ENCODE measurements around the gene EDN2.

EDN2 gene

GRCh38 chr1:41446851-41447610, 37.5 kb downstream of the EDN2 start:
- CTCF ChIA-PET, result interaction anchor here (1.1 to 3.0 kb wide), 2 partner anchors 10 to 14 kb away, joined by 4 to 13 read pairs; no protein-coding TSS in a partner anchor

GRCh38 chr1:41444785-41445184, 39.7 kb downstream of the EDN2 start:
- H3K27ac ChIP-seq (ENCODE audit: insufficient read depth in 1 of 2, low read depth in 1 of 2, low read length in 2 of 2, poor library complexity in 1 of 2, severe bottlenecking in 2 of 2), result no peak overlapping the region
- no peaks in the 10 kb centered on the region for H3K27me3 ChIP-seq (replicated peaks in 2 of 5; ENCODE audit: control insufficient read depth in 4 of 5, insufficient read depth in 5 of 5, low read length in 4 of 5)
- H3K4me1 ChIP-seq (ENCODE audit: control extremely low read depth in 1 of 4, control insufficient read depth in 4 of 4, insufficient read depth in 4 of 4, low read length in 3 of 4), result no peaks in the 10 kb centered on the region
- POLR2A ChIA-PET, result no interaction called here
- CTCF ChIA-PET, result interaction anchor here (1.3 to 2.4 kb wide), 2 partner anchors 11 to 15 kb away, joined by 3 to 15 read pairs; no protein-coding TSS in a partner anchor
- peaks cover 0 to 11% (median 7%) of the 10 kb centered on the region in 5 experiments for H3K9me3 ChIP-seq (ENCODE audit: control extremely low read depth in 1 of 5, control insufficient read depth in 4 of 5, insufficient read depth in 2 of 5, low read depth in 1 of 5, low read length in 4 of 5)
- DNase-seq, result no peak
- no peak overlapping the region for H3K4me3 ChIP-seq (ENCODE audit: control insufficient read depth in 1 of 7, extremely low read depth in 1 of 7, insufficient read depth in 4 of 7, low read depth in 2 of 7, low read length in 6 of 7)
- H3K36me3 ChIP-seq (ENCODE audit: control insufficient read depth in 4 of 4, insufficient read depth in 4 of 4, low read length in 3 of 4), result no peaks in the 10 kb centered on the region

More at GRCh38 chr1:41446851-41447610, 37.5 kb downstream of the EDN2 start:
- POLR2A ChIA-PET, result no interaction called here
- no peak for DNase-seq
- Histone ChIP-seq H3K4me3 (ENCODE audit: control insufficient read depth in 1 of 7, extremely low read depth in 1 of 7, insufficient read depth in 4 of 7, low read depth in 2 of 7, low read length in 6 of 7) (no peak overlapping the region), H3K36me3 (ENCODE audit: control insufficient read depth in 4 of 4, insufficient read depth in 4 of 4, low read length in 3 of 4) (no peaks in the 10 kb centered on the region), H3K9me3 (ENCODE audit: control extremely low read depth in 1 of 5, control insufficient read depth in 4 of 5, insufficient read depth in 2 of 5, low read depth in 1 of 5, low read length in 4 of 5) (peaks cover 0 to 11% (median 7%) of the 10 kb centered on the region in 5 experiments), H3K27me3 (replicated peaks in 2 of 5; ENCODE audit: control insufficient read depth in 4 of 5, insufficient read depth in 5 of 5, low read length in 4 of 5) (no peaks in the 10 kb centered on the region), H3K4me1 (ENCODE audit: control extremely low read depth in 1 of 4, control insufficient read depth in 4 of 4, insufficient read depth in 4 of 4, low read length in 3 of 4) (no peaks in the 10 kb centered on the region), H3K27ac (ENCODE audit: insufficient read depth in 1 of 2, low read depth in 1 of 2, low read length in 2 of 2, poor library complexity in 1 of 2, severe bottlenecking in 2 of 2) (no peak overlapping the region)
- 98% methylated on average over 9 of the region's 9 CpGs for WGBS (ENCODE audit: insufficient coverage)

- no peaks in the 10 kb centered on the region for H3K27me3 ChIP-seq (replicated peaks in 2 of 5; ENCODE audit: control insufficient read depth in 4 of 5, insufficient read depth in 5 of 5, low read length in 4 of 5)
- POLR2A ChIA-PET, result interaction anchor here (0.6 kb wide), 1 partner anchor 16 kb away, joined by 4 read pairs; no protein-coding TSS in a partner anchor
- H3K4me1 ChIP-seq (ENCODE audit: control extremely low read depth in 1 of 4, control insufficient read depth in 4 of 4, insufficient read depth in 4 of 4, low read length in 3 of 4), result no peaks in the 10 kb centered on the region
- WGBS (ENCODE audit: insufficient coverage), result 75% methylated on average over 2 of the region's 3 CpGs
- H3K36me3 ChIP-seq (ENCODE audit: control insufficient read depth in 4 of 4, insufficient read depth in 4 of 4, low read length in 3 of 4), result no peaks in the 10 kb centered on the region
- CTCF ChIA-PET, result interaction anchor here (1.3 to 2.4 kb wide), 2 partner anchors 11 to 15 kb away, joined by 3 to 15 read pairs; no protein-coding TSS in a partner anchor
- DNase-seq, result peak in 1 of 3 donors; percentile 19
- no peak overlapping the region for H3K4me3 ChIP-seq (ENCODE audit: control insufficient read depth in 1 of 7, extremely low read depth in 1 of 7, insufficient read depth in 4 of 7, low read depth in 2 of 7, low read length in 6 of 7)
- H3K27ac ChIP-seq (ENCODE audit: insufficient read depth in 1 of 2, low read depth in 1 of 2, low read length in 2 of 2, poor library complexity in 1 of 2, severe bottlenecking in 2 of 2), result no peak overlapping the region
- H3K9me3 ChIP-seq (ENCODE audit: control extremely low read depth in 1 of 5, control insufficient read depth in 4 of 5, insufficient read depth in 2 of 5, low read depth in 1 of 5, low read length in 4 of 5), result peaks cover 0 to 11% (median 7%) of the 10 kb centered on the region in 5 experiments
These were observed 40.2 kb downstream of the EDN2 start for GRCh38 chr1:41444246-41444645.

GRCh38 chr1:41442697-41443251, 41.7 kb downstream of the EDN2 start:
- WGBS (ENCODE audit: insufficient coverage), result 88% methylated on average over 7 of the region's 7 CpGs
- H3K9me3 ChIP-seq (ENCODE audit: control extremely low read depth in 1 of 5, control insufficient read depth in 4 of 5, insufficient read depth in 2 of 5, low read depth in 1 of 5, low read length in 4 of 5), result peaks cover 0 to 11% (median 7%) of the 10 kb centered on the region in 5 experiments
- H3K36me3 ChIP-seq (ENCODE audit: control insufficient read depth in 4 of 4, insufficient read depth in 4 of 4, low read length in 3 of 4), result no peaks in the 10 kb centered on the region
- H3K4me1 ChIP-seq (ENCODE audit: control extremely low read depth in 1 of 4, control insufficient read depth in 4 of 4, insufficient read depth in 4 of 4, low read length in 3 of 4), result no peaks in the 10 kb centered on the region
- CTCF ChIA-PET, result interaction anchor here (2.4 kb wide), 1 partner anchor 9 kb away, joined by 15 read pairs; no protein-coding TSS in a partner anchor
- POLR2A ChIA-PET, result no interaction called here
- H3K27me3 ChIP-seq (replicated peaks in 2 of 5; ENCODE audit: control insufficient read depth in 4 of 5, insufficient read depth in 5 of 5, low read length in 4 of 5), result no peaks in the 10 kb centered on the region
- no peak for DNase-seq
- no peak overlapping the region for H3K27ac ChIP-seq (ENCODE audit: insufficient read depth in 1 of 2, low read depth in 1 of 2, low read length in 2 of 2, poor library complexity in 1 of 2, severe bottlenecking in 2 of 2)
- no peak overlapping the region for H3K4me3 ChIP-seq (ENCODE audit: control insufficient read depth in 1 of 7, extremely low read depth in 1 of 7, insufficient read depth in 4 of 7, low read depth in 2 of 7, low read length in 6 of 7)

- no peak for DNase-seq
- H3K9me3 ChIP-seq (ENCODE audit: control extremely low read depth in 1 of 5, control insufficient read depth in 4 of 5, insufficient read depth in 2 of 5, low read depth in 1 of 5, low read length in 4 of 5), result peaks cover 0 to 11% (median 7%) of the 10 kb centered on the region in 5 experiments
- H3K27me3 ChIP-seq (replicated peaks in 2 of 5; ENCODE audit: control insufficient read depth in 4 of 5, insufficient read depth in 5 of 5, low read length in 4 of 5), result peaks cover 0 to 17% (median 5%) of the 10 kb centered on the region in 5 experiments
- H3K4me3 ChIP-seq (ENCODE audit: control insufficient read depth in 1 of 7, extremely low read depth in 1 of 7, insufficient read depth in 4 of 7, low read depth in 2 of 7, low read length in 6 of 7), result no peak overlapping the region
- POLR2A ChIA-PET, result interaction anchor here (0.6 kb wide), 1 partner anchor 26 kb away, joined by 3 read pairs; no protein-coding TSS in a partner anchor
- CTCF ChIA-PET, result interaction anchor here (1.3 kb wide), 1 partner anchor 24 kb away, joined by 3 read pairs; no protein-coding TSS in a partner anchor
- WGBS (ENCODE audit: insufficient coverage), result 91% methylated on average over 4 of the region's 4 CpGs
- H3K36me3 ChIP-seq (ENCODE audit: control insufficient read depth in 4 of 4, insufficient read depth in 4 of 4, low read length in 3 of 4), result no peaks in the 10 kb centered on the region
- H3K27ac ChIP-seq (ENCODE audit: insufficient read depth in 1 of 2, low read depth in 1 of 2, low read length in 2 of 2, poor library complexity in 1 of 2, severe bottlenecking in 2 of 2), result no peak overlapping the region
- H3K4me1 ChIP-seq (ENCODE audit: control extremely low read depth in 1 of 4, control insufficient read depth in 4 of 4, insufficient read depth in 4 of 4, low read length in 3 of 4), result no peaks in the 10 kb centered on the region
These were observed 44.0 kb downstream of the EDN2 start for GRCh38 chr1:41440321-41441085.

GRCh38 chr1:41439234-41439633, 45.2 kb downstream of the EDN2 start:
- ChIA-PET CTCF (no interaction called here), POLR2A (no interaction called here)
- WGBS (ENCODE audit: insufficient coverage), result 100% methylated on average over 6 of the region's 6 CpGs
- peaks cover 0 to 24% (median 5%) of the 10 kb centered on the region in 5 experiments for H3K27me3 ChIP-seq (replicated peaks in 2 of 5; ENCODE audit: control insufficient read depth in 4 of 5, insufficient read depth in 5 of 5, low read length in 4 of 5)
- no peak overlapping the region for H3K27ac ChIP-seq (ENCODE audit: insufficient read depth in 1 of 2, low read depth in 1 of 2, low read length in 2 of 2, poor library complexity in 1 of 2, severe bottlenecking in 2 of 2)
- no peak for DNase-seq
- H3K36me3 ChIP-seq (ENCODE audit: control insufficient read depth in 4 of 4, insufficient read depth in 4 of 4, low read length in 3 of 4), result no peaks in the 10 kb centered on the region
- H3K4me3 ChIP-seq (ENCODE audit: control insufficient read depth in 1 of 7, extremely low read depth in 1 of 7, insufficient read depth in 4 of 7, low read depth in 2 of 7, low read length in 6 of 7), result no peak overlapping the region
- no peaks in the 10 kb centered on the region for H3K4me1 ChIP-seq (ENCODE audit: control extremely low read depth in 1 of 4, control insufficient read depth in 4 of 4, insufficient read depth in 4 of 4, low read length in 3 of 4)
- H3K9me3 ChIP-seq (ENCODE audit: control extremely low read depth in 1 of 5, control insufficient read depth in 4 of 5, insufficient read depth in 2 of 5, low read depth in 1 of 5, low read length in 4 of 5), result peaks cover 0 to 4% (median under 1%) of the 10 kb centered on the region in 5 experiments

Data from common myeloid progenitor, CD34-positive (primary cell).